ENCODE data around the gene RUFY2. TPM values are rescaled to one million over a fixed set of nuclear protein-coding genes. Genes with fewer than 3 reads are reported as not detected.
A peak's percentile ranks its signal among the peaks of the same experiment; 100 is the strongest.

Gene RUFY2
- total and polyA plus RNA-seq, 2 donors (not counting 3 experiments of a cell fraction or from before 2014, with no cell fraction given): 5.7 to 24.2 TPM

GRCh38 chr10:68348265-68348741 lies 58.8 kb downstream of the RUFY2 start:
- Histone ChIP-seq H3K4me1 (ENCODE audit: control insufficient read depth, extremely low read depth, insufficient read depth, low read length) (peaks cover 1% of the 10 kb centered on the region), H3K27me3 (ENCODE audit: control insufficient read depth in 2 of 2, insufficient read depth in 2 of 2, low read length in 2 of 2) (no peaks in the 10 kb centered on the region), H3K9ac (replicated peaks; ENCODE audit: extremely low read depth, insufficient read depth, low read length) (no peak overlapping the region), H3K79me2 (ENCODE audit: control insufficient read depth, insufficient read depth, low read length) (peaks cover 2% of the 10 kb centered on the region), H3K4me3 (replicated peaks in 1 of 3; ENCODE audit: insufficient read depth in 1 of 3, low read depth in 1 of 3, low read length in 3 of 3) (no peak overlapping the region), H3K27ac (ENCODE audit: insufficient read depth, low read depth, low read length) (no peak overlapping the region), H3K9me1 (replicated peaks; ENCODE audit: control insufficient read depth, extremely low read depth, insufficient read depth, low read length) (no peaks in the 10 kb centered on the region), H3K9me3 (replicated peaks; ENCODE audit: control insufficient read depth, insufficient read depth, low read length) (no peaks in the 10 kb centered on the region), H3K36me3 (ENCODE audit: control insufficient read depth in 2 of 2, extremely low read depth in 1 of 2, insufficient read depth in 2 of 2, low read length in 2 of 2) (peaks cover 4 to 11% of the 10 kb centered on the region in 2 experiments), H2AFZ (ENCODE audit: low read depth, low read length) (no peak overlapping the region), H3K4me2 (ENCODE audit: insufficient read depth, low read length) (no peak overlapping the region), H4K20me1 (replicated peaks; ENCODE audit: control insufficient read depth, extremely low read depth, insufficient read depth, low read length) (no peaks in the 10 kb centered on the region)
- intact Hi-C loops (cut with micrococcal nuclease) (loop anchor here (1.0 to 5.0 kb wide), 2 partner anchors 136 to 491 kb away; no protein-coding TSS in a partner anchor), dilution Hi-C loops (cut with MboI; ENCODE audit: extremely low pct_ligation_motif_present, low sequenced_read_pairs) (no loop called here)
- no TSS peak for BruUV-seq (replicated peaks)
- POLR2A ChIA-PET: interaction anchor here (0.7 to 1.1 kb wide), 2 partner anchors 15 to 17 kb away, joined by 3 to 4 read pairs; partner anchors contain the start of genes HNRNPH3 and PBLD
- TF ChIP-seq, protein P1, sequence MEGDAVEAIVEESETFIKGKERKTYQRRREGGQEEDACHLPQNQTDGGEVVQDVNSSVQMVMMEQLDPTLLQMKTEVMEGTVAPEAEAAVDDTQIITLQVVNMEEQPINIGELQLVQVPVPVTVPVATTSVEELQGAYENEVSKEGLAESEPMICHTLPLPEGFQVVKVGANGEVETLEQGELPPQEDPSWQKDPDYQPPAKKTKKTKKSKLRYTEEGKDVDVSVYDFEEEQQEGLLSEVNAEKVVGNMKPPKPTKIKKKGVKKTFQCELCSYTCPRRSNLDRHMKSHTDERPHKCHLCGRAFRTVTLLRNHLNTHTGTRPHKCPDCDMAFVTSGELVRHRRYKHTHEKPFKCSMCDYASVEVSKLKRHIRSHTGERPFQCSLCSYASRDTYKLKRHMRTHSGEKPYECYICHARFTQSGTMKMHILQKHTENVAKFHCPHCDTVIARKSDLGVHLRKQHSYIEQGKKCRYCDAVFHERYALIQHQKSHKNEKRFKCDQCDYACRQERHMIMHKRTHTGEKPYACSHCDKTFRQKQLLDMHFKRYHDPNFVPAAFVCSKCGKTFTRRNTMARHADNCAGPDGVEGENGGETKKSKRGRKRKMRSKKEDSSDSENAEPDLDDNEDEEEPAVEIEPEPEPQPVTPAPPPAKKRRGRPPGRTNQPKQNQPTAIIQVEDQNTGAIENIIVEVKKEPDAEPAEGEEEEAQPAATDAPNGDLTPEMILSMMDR (IDR thresholded peaks at IDR 0.05; ENCODE audit: extremely low read depth in 1 of 2, insufficient read depth in 1 of 2, low read depth in 1 of 2, low read length in 2 of 2): peak; percentile 62 to 81
- TF ChIP-seq GATA2 (IDR thresholded peaks at IDR 0.05; ENCODE audit: insufficient read depth, insufficient read length, low read depth, low read length): no peak
- FAIRE-seq: peak; percentile 88
- DNase-seq (ENCODE audit: low read depth, low spot score): peak; percentile 52
- CTCF ChIA-PET: interaction anchor here (0.6 to 3.9 kb wide), 20 partner anchors 9 to 560 kb away, joined by 3 to 38 read pairs (median 4); partner anchors contain the start of genes HNRNPH3 and PBLD

DNA sequence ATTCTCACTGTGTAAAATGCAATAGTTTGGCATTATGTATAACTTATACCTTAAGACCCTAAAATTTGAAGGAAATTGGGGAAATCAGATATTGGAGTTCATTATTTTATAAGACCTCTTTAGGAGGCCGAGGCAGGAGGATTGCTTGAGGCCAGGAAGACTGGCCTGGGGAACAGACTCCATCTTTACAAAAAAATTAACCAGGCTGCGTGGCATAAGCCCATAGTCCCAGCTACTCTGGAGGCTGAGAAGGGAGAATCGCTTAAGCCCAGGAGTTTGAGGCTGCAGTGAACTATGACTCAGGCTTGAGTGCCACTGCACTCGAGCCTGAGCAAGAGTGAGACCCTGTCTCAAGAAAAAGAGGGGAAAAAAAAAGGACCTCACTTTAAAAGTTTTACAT lies 60.3 kb downstream of the RUFY2 start:
- dilution Hi-C loops (cut with MboI; ENCODE audit: extremely low pct_ligation_motif_present, low sequenced_read_pairs): no loop called here
- CTCF ChIA-PET: interaction anchor here (0.6 to 3.9 kb wide), 2 partner anchors 133 to 382 kb away, joined by 3 to 38 read pairs; no protein-coding TSS in a partner anchor
- Histone ChIP-seq H3K4me3 (replicated peaks in 1 of 3; ENCODE audit: insufficient read depth in 1 of 3, low read depth in 1 of 3, low read length in 3 of 3) (no peak overlapping the region), H3K9me3 (replicated peaks; ENCODE audit: control insufficient read depth, insufficient read depth, low read length) (no peaks in the 10 kb centered on the region), H3K27me3 (ENCODE audit: control insufficient read depth in 2 of 2, insufficient read depth in 2 of 2, low read length in 2 of 2) (no peaks in the 10 kb centered on the region), H3K4me1 (ENCODE audit: control insufficient read depth, extremely low read depth, insufficient read depth, low read length) (peaks cover 5% of the 10 kb centered on the region), H4K20me1 (replicated peaks; ENCODE audit: control insufficient read depth, extremely low read depth, insufficient read depth, low read length) (peaks cover 3% of the 10 kb centered on the region), H3K9ac (replicated peaks; ENCODE audit: extremely low read depth, insufficient read depth, low read length) (no peak overlapping the region), H3K79me2 (ENCODE audit: control insufficient read depth, insufficient read depth, low read length) (peaks cover 14% of the 10 kb centered on the region), H2AFZ (ENCODE audit: low read depth, low read length) (no peak overlapping the region), H3K27ac (ENCODE audit: insufficient read depth, low read depth, low read length) (no peak overlapping the region), H3K4me2 (ENCODE audit: insufficient read depth, low read length) (no peak overlapping the region), H3K36me3 (ENCODE audit: control insufficient read depth in 2 of 2, extremely low read depth in 1 of 2, insufficient read depth in 2 of 2, low read length in 2 of 2) (peaks cover 2 to 21% of the 10 kb centered on the region in 2 experiments), H3K9me1 (replicated peaks; ENCODE audit: control insufficient read depth, extremely low read depth, insufficient read depth, low read length) (no peaks in the 10 kb centered on the region)
- intact Hi-C loops (cut with micrococcal nuclease): loop anchor here (5.0 kb wide), 1 partner anchor 489 kb away; no protein-coding TSS in a partner anchor
- DNase-seq (ENCODE audit: low read depth, low spot score) (no peak), FAIRE-seq (no peak)
- TF ChIP-seq POLR2AphosphoS5 (IDR thresholded peaks at IDR 0.05; ENCODE audit: insufficient read depth, low read depth, low read length): no peak
- TF ChIP-seq, protein P2, sequence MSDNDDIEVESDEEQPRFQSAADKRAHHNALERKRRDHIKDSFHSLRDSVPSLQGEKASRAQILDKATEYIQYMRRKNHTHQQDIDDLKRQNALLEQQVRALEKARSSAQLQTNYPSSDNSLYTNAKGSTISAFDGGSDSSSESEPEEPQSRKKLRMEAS (IDR thresholded peaks at IDR 0.05; ENCODE audit: insufficient read depth, insufficient read length): no peak
- no peak for TF ChIP-seq MYC (IDR thresholded peaks at IDR 0.05; ENCODE audit: low read depth, low read length)
- no peak for TF ChIP-seq GATA2 (IDR thresholded peaks at IDR 0.05; ENCODE audit: insufficient read depth, insufficient read length, low read depth, low read length)
- TF ChIP-seq POLR2A (IDR thresholded peaks at IDR 0.05; ENCODE audit: low read depth, low read length): no peak
- TF ChIP-seq FOS (IDR thresholded peaks at IDR 0.05; ENCODE audit: borderline replicate concordance, insufficient read depth, low read length): no peak
- TF ChIP-seq JUN (IDR thresholded peaks at IDR 0.05; ENCODE audit: borderline replicate concordance, insufficient read depth, insufficient read length, low read depth): no peak
- TF ChIP-seq, protein P1 (IDR thresholded peaks at IDR 0.05; ENCODE audit: extremely low read depth in 1 of 2, insufficient read depth in 1 of 2, low read depth in 1 of 2, low read length in 2 of 2): no peak
- TF ChIP-seq EZH2 (IDR thresholded peaks at IDR 0.05; ENCODE audit: borderline replicate concordance, low read depth, low read length, severe bottlenecking): no peak
- POLR2A ChIA-PET: no interaction called here
- no TSS peak for BruUV-seq (replicated peaks)

Data from endothelial cell of umbilical vein (primary cell).